HG03432 (cell line): ENCODE data around the gene ITGBL1.

ENCODE experiments used
- ATAC-seq: cut with Tn5 transposase; IDR thresholded peaks from one replicate; pipeline ENCODE4 v1.9.1; 2021; ENCODE audit warnings: mild to moderate bottlenecking, moderate library complexity; ENCODE audit not compliant: unreplicated experiment

The ITGBL1 gene

DNA sequence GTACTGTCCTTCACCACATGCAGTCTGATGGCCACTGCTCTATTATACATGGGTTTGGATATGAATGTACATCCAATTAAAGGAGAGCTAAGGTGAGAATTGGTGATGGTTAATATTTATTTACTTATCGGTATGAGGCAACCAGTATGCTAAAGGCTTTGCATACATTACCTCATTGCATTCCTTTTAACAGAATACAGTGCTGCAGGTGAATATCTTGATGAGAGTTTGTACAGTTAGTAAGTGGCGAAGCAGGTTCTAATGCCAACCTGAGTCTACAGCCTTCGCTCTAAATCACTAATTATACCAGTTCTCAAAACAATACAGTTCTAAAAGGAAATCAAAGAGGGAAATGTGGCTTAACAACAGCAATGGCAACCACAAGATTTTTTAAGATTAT, 284.1 kb downstream of the ITGBL1 start:
- ATAC-seq: no peak

- ATAC-seq: no peak
Observed at GRCh38 chr13:101738336-101738735, 285.9 kb downstream of the ITGBL1 start.

DNA sequence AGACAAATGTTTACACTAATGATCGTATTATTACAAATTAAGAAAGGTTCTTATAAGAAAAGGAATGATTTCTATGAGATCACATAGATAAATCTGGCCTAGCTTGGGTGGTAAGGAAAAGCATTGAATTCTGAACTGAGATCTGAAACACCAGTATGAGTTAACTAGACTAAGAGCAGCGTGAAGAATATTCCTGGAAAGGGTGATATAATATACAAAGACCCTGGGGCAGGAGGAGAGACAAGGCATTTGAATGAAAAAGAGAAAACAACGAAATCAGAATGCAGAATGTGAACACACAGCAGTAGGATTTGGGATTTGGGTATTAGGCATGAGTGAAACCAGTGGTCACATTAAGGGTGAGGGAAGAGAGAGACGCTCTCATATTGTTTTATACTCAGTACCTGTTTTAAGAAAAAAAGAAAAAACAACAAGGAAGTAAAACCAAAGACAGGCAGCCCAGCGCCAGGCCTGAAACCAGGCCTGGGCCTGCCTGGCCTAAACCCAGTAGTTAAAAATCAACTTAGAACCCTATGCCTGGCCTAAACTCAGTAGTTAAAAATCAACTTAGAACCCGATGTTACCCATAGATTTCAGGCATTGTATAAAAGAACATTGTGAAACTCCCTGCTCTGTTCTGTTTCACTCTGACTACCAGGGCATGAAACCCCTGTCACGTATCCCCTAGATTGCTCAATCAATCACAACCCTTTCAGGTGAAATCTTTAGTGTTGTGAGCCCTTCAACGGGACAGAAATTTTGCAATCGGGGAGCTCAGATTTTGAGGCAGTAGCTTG, 287.1 kb downstream of the ITGBL1 start:
- ATAC-seq: peak; percentile 89

- no peak for ATAC-seq
Observed at GRCh38 chr13:101746513-101746912, 294.0 kb downstream of the ITGBL1 start.

- ATAC-seq: no peak
Observed at GRCh38 chr13:101747039-101747438, 294.6 kb downstream of the ITGBL1 start.

DNA sequence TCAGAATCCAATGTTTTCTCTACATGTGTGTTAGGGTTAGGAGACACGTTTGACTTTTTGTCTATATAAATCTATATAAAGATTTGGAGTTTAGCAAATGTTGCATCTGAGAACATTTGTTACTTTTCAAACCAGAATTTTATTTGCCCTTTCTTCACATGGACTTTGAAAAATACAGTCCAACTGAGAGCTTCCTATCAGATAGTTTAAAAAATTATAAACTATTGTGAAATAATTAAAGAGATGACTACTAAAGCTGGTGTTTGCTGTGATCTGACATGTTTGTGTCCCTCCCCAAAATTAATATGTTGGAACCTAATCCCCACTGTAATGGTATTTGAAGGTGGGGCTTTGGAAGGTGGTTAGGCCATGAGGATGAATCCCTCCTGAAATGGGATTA, 297.1 kb downstream of the ITGBL1 start:
- no peak for ATAC-seq

DNA sequence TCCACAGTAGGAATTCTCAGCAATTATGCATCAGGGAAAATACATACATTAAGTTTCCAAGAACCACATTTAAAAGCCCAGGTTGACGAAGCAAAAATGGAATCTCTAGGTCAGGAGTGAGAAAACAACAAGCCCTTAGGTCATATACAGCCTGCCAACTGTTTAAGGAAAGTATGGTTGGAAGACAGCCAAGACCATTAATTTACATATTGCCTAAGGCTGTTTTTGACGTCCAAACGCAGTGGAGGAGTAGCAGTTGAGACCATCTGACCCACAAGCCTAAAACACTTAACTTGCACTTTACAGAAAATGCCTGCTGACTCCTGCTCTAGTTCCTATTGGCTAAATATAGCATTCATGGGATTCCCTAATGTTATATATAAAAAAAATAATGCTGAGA, 299.0 kb downstream of the ITGBL1 start:
- ATAC-seq: peak; percentile 74

- no peak for ATAC-seq
Observed at GRCh38 chr13:101752432-101752831, 300.0 kb downstream of the ITGBL1 start.

DNA sequence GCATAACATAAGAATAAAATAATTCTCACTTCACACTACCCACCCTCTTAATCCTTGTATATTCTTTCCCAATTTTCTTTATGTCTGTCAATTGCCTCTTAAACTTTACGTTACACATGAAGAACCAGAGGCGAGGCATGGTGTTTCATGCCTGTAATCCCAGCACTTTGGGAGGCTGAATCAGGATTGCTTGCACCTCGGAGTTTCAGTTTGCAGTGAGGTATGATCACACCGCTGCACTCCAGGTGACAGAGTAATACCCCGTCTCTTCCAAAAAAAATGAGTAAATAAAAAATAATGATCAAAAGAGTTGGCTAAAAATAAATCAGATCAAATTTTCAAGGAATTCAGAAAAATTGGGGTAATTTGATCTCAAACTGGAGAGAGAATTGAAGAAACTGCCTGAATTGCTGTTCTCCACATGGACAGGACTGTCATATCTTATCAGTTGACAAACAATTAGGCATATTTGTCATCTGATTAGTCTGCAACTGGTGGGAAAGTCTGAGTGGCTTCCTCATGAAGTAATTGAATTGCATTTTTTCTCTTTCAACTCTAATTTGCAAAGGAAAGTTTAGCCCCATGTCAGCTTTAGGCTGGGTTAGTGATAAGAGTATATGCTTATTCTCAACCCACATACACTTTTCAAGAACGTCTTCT, 302.9 kb downstream of the ITGBL1 start:
- ATAC-seq: no peak

- ATAC-seq: peak; percentile 86
Observed at GRCh38 chr13:101757446-101758039, 305.1 kb downstream of the ITGBL1 start.

GRCh38 chr13:101763191-101763590, 310.7 kb downstream of the ITGBL1 start:
- no peak for ATAC-seq
